AG08396 (cell line): ENCODE data around the gene DAPK2.
"Not testable (repeated sequence)": the region's sequence is repeated elsewhere in the genome, so short reads cannot be mapped to it uniquely, and the experiment has no call there.

Experiments used
- DNase-seq: peaks from one replicate; pipeline ENCODE4 v3.0.0; 2012; ENCODE audit warnings: low spot score, mixed read lengths

DAPK2 gene

DNA sequence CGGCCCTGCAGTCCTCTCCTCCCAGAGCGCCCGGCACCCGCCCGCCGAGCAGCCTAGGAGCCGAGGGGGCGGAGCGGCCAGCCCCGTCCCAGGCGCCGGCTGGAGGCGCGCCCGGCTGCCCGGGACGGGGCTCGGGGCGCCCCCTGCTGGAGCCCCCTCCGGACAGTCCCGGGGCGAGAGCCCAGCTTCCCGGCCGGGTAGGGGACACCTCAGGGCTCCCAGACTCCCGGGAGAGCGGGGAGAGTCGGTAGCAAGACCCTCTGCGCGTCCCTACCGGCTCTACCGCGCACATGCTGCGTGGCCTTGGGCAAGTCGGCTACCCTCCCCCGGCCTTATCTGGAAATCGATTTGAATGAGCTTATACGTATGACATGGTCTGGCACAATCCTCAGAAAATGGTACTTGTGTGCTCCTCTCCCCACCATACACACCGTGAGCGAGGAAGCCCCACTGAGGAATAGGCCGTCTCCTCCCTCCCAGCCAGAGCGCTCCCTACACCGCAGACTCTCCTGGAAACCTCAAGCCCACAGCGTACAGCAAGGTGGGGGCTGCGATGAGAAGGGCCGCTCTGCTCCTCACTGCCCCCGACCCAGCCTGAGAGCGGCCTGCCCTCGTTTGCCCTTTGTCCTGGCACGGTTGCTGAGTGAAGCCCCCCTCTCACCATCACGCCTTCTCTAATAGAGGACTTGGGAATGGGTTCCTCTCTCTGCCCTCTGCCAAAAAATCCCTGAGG lies at the start of gene DAPK2:
Gene DAPK2 (minus strand): TSS at position 65 of the 733 bp plus-strand sequence. CDS start 6,224 bp downstream, outside the sequence.
- peak; percentile 95 for DNase-seq

- DNase-seq: no peak
Measured at GRCh38 chr15:64095431-64095794, 49.1 kb upstream of the DAPK2 start.

- DNase-seq: peak; percentile 91
Measured at GRCh38 chr15:64093627-64094417, 47.5 kb upstream of the DAPK2 start, which contains the start of gene CIAO2A. TSS of gene CIAO2A (minus strand) at chr15:64093838. CDS start at chr15:64093768, 70 bp downstream.

- DNase-seq: peak; percentile 34
Measured at GRCh38 chr15:64092864-64093626, 46.8 kb upstream of the DAPK2 start.

DNA sequence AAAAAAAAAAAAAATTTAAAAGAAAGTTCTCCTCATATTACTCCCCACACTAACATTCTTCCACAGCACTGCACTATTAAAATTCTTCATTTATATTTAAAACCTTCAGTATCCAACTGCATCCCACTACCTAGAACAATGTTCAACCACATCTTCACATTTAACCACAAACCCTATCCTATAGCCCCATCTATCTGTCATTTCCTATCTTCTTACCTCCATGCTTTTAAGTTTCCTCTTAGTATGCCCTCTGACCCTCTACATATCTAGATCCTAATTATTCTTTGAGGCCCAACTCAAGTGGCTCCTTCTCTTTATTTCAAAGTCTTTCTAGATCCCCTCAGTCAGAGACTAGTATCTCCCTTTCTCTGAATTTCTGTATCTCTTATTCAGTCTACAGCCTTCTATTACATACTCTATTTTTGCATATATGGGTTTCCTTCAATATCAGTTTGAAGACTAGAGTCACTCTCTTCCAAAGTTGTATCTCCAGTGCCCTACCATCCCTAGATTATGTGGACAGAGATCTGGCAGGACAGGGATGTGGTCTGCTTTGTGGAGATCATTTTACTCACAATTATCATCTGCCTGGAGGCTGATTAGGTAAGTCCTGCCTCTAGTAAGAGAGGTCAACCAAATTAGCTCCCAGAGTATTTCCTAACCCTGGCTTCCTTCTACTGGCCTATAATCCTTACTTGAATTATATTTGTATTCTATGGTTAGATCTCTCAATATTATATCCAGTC lies 46.0 kb upstream of the DAPK2 start:
- DNase-seq: no peak

GRCh38 chr15:64090527-64090926 lies 44.2 kb upstream of the DAPK2 start:
- no peak for DNase-seq

DNA sequence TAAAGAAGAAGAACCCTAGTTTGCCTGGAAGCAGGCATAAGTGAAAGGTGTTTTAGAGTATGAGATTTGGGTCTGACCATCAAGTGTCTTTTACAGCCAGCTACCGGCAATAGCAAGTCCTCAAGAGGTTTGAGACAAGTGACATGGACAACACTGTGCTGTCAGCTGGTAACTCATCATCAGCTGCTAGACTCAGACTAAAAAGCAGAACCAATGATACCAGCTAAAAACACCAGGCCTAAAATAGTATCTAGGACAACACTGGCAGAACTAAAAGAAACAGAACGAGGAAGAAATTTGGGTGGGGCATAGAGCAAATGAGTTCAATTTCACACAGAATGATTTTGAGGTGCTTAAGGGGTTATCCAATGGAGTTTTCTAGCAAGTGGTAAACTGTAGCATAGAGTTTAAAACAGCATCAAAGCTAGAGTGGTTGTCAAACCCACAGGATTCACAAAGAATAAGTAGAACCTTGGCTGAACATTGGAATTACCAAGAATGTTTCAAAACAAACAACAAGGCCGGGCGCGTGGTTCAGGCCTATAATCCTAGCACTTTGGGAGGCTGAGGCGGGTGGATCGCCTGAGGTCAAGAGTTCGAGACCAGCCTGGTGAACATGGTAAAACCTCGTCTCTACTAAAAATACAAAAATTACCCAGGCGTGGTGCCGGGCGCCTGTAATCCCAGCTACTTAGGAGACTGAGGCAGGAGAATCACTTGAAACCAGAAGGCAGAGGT lies 43.4 kb upstream of the DAPK2 start:
- DNase-seq: no peak

GRCh38 chr15:64082757-64083156 lies 36.5 kb upstream of the DAPK2 start:
- no peak for DNase-seq

- DNase-seq: not testable (repeated sequence)
Measured at GRCh38 chr15:64073496-64073895, 27.2 kb upstream of the DAPK2 start.

GRCh38 chr15:64072812-64073211 lies 26.5 kb upstream of the DAPK2 start:
- DNase-seq: no peak

- no peak for DNase-seq
Measured at GRCh38 chr15:64071931-64072765, 25.9 kb upstream of the DAPK2 start.

GRCh38 chr15:64070965-64071851 lies 24.9 kb upstream of the DAPK2 start:
- DNase-seq: peak; percentile 72

DNA sequence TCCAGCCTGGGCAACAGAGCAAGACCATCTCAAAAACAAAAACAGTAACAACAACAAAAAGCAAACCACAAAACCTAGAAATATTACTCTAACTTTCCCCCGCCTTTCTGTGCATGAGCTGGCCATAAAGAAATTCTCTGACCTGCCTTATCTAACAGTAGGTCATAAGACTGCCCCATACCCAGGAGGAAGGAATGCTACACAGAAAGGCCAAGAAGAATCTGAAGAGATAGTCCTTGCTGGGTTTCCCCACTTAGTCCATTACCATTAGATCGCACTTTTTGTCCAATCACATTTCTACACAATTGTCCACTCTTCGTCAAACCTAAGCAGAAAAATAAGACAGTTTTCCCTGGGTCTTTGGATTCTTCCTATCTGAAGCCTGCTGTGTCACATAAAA lies 23.8 kb upstream of the DAPK2 start:
- no peak for DNase-seq

GRCh38 chr15:64068133-64068532 lies 21.8 kb upstream of the DAPK2 start:
- no peak for DNase-seq

DNA sequence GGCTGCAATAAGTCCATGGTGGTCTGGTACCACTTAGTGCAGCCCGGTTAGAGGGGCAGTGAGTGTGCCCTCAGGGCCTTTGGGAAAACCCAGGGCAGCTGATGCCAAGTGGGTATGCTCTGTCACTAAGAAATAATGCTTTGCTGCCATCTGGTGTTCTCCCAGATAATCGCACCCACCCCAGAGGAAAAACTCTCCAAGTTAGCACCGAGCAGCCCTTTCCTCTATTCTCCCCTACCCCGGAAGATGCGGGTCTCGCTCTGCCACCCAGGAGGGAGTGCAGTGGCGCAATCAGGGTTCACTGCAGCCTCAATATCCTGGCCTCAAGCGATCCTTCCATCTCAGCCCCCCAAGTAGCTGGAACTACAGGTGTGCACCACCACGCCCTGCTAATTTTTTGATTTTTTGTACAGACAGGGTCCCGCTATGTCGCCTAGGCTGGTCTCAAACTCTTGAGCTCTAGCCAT lies 21.3 kb upstream of the DAPK2 start:
- peak; percentile 81 for DNase-seq

DNA sequence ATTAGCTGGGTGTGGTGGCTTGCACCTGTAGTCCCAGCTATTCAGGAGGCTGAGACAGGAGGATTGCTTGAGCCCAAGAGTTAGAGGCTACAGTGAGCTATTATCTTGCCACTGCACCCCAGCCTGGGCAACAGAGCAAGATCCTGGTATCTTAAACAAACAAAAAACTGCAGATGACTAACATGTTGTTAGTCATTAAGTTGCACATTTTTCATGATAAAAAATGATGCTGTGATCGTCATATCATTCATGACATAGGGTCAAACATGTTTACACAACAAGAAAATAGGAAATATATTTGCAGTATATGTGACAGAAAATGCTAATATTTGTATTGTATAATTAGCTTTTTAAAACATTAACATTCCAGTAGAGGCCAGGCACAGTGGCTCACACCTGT lies 20.2 kb upstream of the DAPK2 start:
- no peak for DNase-seq

DNA sequence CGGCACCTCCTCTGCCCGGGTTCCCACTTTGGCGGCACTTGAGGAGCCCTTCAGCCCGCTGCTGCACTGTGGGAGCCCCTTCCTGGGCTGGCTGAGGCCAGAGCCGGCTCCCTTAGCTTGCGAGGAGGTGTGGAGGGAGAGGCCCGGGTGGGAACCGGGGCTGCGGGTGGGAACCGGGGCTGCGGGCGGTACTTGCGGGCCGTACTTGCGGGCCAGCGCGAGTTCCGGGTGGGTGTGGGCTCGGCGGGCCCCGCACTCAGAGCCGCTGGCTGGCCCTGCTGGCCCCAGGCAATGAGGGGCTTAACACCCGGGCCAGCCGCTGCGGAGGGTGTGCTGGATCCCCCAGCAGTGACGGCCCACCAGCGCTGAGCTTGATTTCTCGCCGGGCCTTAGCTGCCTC lies 14.4 kb upstream of the DAPK2 start:
- no peak for DNase-seq

- DNase-seq: not testable (repeated sequence)
Measured at GRCh38 chr15:64059104-64059503, 12.8 kb upstream of the DAPK2 start.

DNA sequence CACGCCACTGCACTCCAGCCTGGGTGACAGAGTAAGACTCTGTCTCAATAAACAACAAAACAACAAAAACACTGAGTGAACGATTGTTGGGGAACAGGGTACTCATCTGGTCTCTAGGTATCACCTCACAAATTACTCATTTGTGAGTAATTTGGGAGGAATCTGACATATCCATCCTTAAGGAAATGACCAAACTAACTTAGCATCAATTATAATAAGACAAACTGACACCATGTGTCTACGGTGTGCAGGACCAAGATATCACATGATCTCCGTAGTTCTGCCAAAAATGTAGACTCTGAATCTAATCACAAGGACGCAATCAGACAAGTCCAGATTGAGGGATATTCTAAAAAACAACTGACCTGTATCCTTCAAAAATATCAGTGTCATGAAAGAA lies 12.0 kb upstream of the DAPK2 start:
- no peak for DNase-seq
